CD4-positive, alpha-beta T cell treated with Interleukin-12 subunit alpha and Interleukin-12 subunit beta, for 1 hour (primary cell): ENCODE results near the gene SLC8A2.
A peak's percentile ranks its signal among the peaks of the same experiment; 100 is the strongest.

ENCODE experiments used
- DNase-seq: peaks from one replicate; pipeline ENCODE4 v3.0.0-alpha.2; 2020

SLC8A2 gene

DNA sequence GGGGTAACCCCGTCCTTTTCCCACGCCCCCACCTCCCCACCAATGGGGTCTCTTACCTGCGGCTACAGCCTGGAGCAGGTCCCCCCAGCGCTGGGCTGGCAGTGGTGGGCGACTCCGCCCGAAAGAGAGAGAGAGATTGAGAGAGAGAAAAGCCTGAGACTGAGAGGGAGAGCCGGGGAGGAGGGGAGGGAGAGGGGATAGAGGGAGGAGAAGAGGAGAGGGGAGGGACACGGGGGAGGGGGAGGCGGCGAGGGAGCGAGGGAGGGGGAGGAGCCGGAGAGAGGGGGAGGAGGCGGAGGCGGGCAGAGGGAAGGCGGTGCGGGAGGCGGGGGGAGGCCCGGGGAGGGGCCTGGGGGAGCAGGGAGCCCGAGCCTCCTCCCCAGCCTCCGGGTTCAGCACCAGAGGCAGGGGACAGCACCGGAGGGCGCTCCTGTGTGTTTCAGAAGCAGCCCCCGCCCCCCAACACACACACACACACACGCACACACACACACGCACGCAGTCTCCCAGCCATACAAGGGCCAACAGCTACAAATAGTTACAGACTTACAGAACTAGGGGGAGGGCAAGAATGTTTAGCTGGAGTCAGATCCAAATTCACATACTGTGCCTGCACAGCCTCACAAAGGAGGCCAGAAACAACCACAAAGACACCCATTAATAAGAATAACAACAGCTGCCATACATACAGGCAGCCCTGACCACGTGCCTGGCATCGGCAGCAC, at the start of gene SLC8A2:
Gene SLC8A2 (minus strand): TSS at position 161 of the 725 bp plus-strand sequence. CDS start 5,490 bp downstream, outside the sequence.
- DNase-seq, result peak; percentile 65

GRCh38 chr19:47520839-47521238, 49.1 kb upstream of the SLC8A2 start:
- no peak for DNase-seq

DNA sequence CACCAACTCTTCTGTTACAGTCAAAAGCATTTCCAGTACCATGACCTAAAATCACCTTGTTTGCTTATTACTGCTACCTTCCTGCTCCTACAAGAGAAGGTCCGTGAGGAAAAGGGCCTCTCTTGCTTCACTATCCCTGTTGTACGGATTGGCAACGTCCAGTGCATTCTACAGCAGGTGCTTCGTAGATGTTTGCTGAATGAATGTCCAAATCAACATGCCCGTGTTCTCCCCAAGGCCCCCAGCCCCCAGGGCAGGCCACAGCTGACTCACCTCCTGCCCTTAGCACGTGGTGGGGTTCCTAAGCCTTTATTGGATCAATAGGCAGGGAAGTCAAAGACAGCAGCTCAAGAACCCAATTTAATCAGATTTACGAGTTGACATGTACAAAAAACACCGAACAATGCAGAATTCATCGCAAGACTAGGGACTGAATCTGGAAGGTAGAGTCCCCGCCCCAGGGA, 48.7 kb upstream of the SLC8A2 start:
- DNase-seq, result no peak

DNA sequence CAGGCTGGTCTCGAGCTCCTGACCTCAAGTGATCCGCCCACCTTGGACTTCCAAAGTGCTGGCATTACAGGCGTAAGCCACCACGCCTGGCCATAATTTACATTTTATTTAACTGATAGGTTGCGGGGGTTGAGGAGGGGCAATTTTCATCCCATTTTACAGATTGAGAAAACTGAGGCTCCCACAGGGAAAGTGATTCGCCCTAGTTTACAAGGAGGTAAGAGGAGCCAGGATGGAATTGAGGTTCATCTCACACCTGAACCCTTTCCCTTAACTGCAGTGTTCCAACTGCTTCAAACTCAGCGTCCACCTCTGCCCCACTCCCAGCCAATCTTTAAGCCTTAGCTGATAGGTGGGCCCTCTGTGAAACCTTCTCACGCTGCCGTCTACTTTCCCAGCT, 47.2 kb upstream of the SLC8A2 start:
- DNase-seq, result no peak

- DNase-seq, result peak; percentile 58
Measured at GRCh38 chr19:47518139-47518538, 46.4 kb upstream of the SLC8A2 start.

DNA sequence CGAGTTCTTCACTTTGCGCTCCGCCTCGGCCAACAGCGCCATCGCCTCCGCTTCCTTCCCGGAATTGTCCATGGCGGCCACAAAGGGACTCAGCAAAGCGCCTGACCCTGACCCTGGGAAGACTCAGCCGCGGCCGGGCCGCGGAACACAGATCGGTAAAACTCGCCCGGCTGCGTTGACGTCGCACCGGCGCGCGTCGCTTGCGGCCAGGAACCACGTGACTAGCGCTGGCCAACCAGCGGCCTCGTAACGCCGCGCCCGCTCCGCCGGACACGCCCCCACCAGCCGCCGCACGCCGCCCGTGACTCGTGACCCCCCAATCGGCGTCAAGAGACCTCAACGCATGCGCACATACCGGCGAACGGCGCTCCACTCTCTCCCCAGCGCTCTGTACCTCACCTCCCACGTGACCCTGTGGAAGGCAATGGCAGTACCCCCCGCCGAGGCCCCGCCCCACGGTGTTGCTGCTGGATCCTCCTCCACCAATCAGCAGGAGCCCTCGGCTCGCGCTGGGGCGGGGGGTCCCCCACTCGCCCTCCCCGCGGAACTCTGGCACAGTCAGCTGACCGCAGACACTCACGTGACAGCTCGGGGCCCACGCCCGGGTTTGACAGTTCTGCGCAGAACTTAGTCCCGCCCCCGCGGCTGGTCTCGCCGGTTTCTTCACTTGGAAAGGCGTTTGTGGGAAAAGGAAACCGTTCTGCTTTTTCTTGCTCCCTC, 43.3 kb upstream of the SLC8A2 start, which contains the start of gene NAPA:
Gene NAPA (minus strand): TSS at position 195 of the 720 bp plus-strand sequence. CDS start 123 bp downstream, at position 72.
- peak; percentile 100 for DNase-seq

DNA sequence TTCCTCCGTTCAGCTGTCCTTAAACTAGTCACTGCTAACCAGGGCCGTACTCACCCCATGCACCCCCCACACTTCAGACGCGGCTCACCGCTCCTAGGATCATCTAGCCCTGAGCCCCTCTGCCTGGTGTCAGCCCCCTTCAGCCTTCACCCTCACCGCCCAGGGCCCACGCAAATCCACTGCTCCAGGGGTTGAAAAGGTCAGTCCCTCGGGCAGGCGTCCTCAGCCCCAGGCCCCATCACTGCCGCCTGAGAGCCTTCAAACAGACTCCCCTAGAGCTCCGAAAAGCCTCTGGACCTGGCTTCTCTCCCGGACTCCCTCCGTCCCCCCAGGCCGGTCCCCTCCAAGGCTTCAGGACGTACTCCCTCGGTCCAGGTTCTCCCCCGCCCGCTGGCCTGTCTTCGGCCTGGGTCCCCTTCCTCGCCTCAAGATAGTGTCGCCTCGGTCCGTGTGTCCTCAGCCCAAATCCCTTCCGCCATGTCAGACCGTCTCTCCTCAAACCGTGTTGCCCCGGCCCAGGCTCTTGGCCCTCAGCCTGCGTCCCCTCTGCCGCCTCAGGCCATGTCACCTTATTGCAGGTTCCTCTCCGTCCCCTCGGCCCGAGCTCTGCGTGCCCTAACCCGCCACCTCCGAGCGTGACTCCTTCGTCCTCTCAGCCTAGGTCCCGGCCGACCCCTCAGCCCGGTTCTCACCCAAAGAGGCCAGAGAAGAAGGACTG, 42.6 kb upstream of the SLC8A2 start:
- no peak for DNase-seq

DNA sequence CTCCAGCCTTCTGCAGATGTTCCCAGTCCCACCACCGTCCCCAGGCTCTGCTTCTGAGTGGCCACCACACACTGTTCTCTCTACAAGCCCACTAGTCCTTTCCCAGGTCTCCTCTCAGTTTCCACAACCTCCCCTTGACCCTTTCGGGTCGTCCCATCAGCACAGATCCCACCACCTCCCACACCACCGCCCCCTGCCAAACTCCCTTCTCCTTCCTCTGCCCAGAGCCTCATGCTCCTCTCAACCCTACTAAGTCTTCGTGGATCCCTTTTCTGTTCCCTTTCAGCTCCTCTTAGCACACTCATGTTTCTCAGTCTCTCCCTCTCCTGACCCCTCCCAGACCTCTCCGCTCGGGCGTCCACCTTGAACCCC, 41.2 kb upstream of the SLC8A2 start:
- no peak for DNase-seq

GRCh38 chr19:47512183-47512947, 40.7 kb upstream of the SLC8A2 start:
- DNase-seq, result no peak

- DNase-seq, result no peak
Measured at GRCh38 chr19:47511681-47512080, 40.0 kb upstream of the SLC8A2 start.

DNA sequence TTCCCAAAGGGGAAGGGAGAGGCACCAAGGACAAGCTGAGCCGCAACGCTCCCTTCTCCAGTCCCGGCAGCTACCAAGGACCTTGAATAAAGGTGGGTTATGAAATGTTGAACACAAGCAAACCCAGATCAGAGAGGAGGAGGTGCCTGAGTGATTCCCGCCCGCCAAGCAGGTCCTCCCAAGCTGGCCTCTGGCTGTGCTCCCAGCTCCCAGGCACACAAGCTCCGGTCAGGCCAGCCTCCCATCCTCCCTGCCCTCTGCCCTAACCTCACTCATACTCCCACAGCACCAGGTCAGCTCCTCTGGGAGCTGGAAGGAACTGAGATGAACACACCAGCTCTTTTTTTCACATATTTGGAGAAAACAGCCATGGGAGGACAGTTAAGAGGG, 39.4 kb upstream of the SLC8A2 start:
- no peak for DNase-seq

- DNase-seq, result no peak
Measured at GRCh38 chr19:47510516-47511127, 38.9 kb upstream of the SLC8A2 start.

- DNase-seq, result no peak
Measured at GRCh38 chr19:47509973-47510372, 38.3 kb upstream of the SLC8A2 start.

DNA sequence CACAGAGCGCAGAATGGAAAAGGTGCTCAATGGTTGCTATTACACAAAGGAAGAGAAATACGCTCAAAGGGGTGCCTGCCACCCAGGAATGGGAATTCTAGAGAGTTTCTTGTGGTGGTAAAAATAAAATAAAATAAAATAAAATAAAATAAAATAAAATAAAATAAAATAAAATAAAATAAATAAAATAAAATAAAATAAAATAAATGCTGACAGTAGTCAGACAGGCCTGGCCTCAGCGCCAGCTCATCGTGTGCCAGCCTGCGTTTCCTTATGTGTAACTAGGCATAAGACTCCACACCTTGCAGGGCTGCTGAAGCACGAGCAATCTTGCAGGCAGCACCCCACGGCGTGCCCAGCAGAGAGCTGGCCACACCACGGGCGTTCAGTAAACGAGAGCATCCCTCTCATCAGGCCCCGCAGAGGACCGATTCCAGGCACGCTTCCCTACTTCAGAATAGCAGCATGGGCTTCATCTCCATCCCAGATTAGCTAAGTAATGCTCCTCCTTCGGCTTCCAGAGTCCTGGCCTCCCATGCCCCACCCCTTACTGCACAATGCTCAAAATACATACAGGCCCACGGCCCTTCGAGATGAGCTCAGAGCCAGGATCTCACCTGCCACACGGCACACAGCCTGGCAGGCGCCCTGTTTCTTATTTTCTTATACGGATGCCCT, 37.6 kb upstream of the SLC8A2 start:
- no peak for DNase-seq

- DNase-seq, result no peak
Measured at GRCh38 chr19:47508721-47509120, 37.0 kb upstream of the SLC8A2 start.

- DNase-seq, result no peak
Measured at GRCh38 chr19:47507924-47508553, 36.3 kb upstream of the SLC8A2 start.

GRCh38 chr19:47507012-47507411, 35.3 kb upstream of the SLC8A2 start:
- no peak for DNase-seq

GRCh38 chr19:47506459-47506858, 34.8 kb upstream of the SLC8A2 start:
- no peak for DNase-seq

DNA sequence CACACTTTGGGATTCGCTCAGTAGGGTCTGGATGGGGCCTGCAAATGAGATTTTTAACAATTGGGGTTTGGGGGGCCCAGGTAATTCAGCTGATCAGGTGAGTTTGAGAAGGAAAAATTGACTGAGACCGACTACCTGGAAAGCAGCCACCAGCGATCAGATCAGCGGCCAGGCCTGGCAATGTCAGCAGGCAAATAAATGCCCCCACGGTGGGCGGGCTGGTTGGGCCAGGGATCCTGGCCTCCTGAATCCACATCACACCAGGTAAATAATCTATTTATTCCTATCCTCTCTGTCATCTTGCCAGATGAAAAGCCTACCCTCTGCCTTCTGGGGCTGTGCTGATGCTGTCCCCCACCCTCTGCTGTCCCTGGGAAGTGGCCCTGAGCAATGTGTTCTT, 33.8 kb upstream of the SLC8A2 start:
- DNase-seq, result no peak

DNA sequence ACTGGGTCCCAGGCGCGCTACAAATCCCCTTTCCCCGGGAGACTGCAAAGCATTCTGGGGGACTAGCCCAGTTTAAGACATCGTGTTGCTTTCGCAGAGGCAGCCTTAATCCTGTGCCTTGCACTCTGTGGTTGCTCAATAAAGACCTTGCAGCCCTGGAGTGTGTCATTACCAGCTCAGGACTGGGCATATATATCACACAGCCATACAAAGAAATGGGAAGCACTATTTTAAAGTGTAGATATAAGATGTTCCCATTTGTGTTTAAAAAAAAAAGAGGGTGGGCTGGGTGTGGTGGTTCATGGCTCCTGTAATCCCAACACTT, 32.1 kb upstream of the SLC8A2 start:
- DNase-seq, result no peak

DNA sequence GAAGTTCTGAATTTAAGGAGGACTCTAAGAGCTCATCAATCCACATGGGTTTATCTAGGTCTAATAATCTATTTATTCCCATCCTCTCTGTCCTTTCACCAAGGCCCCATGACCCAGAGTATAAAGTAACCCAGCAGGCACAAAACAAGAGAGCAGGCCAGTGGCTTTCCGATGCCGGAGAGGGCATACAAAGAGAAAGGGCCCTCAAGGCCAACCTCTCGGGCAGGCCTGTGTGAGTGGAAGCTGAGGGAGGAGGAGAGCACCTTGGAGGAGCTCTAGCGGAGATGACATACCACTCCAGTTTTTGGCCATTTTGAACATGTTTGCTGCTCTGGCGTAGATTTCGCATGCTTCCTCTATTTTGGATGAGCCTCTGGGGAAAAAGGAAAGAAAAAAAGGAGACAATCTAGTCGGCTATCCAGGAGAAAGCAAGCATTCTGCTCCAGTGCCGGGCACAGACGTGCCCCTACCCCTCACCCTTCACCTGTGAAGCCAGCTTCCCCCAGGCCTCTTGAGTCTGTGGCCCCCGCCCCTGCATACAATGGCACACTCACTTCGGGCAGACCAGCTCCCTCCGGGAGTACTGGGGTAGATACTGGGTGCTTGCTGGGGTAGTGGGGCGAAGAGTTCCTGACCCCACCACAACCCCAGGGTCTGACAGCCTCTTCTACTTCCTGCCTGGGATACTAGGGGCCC, 31.6 kb upstream of the SLC8A2 start:
- DNase-seq, result no peak
